ENCODE results near the gene LYZL4.

DNA sequence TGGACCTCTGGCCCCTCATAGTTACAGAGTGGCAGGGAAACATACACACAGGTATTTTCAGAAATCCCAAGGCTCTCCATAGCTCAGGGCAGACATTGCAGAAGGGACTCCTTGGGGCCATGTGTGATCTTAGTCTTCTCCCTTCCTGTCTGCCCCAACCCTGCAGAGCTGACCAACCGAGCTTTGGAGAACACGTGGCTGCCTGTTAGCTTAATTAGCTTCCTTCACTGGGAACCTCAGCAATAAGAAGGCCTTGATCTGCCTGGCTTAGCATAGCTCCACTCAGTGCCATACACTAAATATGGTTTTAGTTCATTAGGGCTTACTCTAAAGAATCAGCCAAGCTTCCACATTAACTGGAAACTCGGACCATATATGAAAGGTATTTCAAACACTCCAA lies 12.3 kb downstream of the LYZL4 start:
- no peak for TF ChIP-seq GATA3 (IDR thresholded peaks at IDR 0.05; ENCODE audit: low read depth, low read length)
- no peak for TF ChIP-seq GATA2 (IDR thresholded peaks at IDR 0.05; ENCODE audit: low read depth, low read length)
